AG08395 (cell line): ENCODE results near the gene MYEOV.

Experiments used
- DNase-seq: peaks from one replicate; pipeline ENCODE4 v3.0.0; 2012; ENCODE audit warnings: mixed read lengths, low spot score

The MYEOV gene

DNA sequence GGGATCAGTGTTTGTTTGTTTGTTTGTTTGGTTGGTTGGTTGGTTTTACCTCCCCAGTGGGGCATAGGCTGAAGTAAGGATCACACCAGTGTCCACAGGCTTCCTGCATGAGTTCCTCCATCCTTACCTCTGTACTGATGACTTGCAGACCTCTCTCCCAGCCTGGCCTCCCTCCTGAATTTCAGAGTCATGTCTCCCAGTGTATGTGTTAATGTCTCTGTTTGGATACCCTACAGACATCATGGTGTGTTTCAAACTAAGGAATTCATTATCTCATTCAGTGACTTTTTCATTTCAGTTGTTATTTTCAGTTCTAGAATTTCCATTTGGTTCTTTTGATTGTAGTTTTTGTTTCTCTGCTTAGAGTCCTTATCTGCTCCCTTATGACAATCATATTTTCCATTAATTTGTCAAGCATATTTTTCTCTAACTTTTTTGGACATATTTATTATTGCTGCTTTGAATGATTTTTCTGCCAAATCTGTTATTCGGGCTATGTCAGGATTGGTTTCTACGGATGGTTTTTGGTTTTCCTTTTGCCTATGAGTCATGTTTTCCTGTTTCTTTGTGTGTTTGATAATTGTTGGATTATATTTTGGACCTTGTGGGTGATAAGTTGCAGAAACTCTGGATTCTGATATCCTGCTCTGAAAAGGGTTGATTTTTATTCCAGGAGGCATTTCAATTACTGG is 23.6 kb downstream of the MYEOV start:
- DNase-seq = peak; percentile 20

DNA sequence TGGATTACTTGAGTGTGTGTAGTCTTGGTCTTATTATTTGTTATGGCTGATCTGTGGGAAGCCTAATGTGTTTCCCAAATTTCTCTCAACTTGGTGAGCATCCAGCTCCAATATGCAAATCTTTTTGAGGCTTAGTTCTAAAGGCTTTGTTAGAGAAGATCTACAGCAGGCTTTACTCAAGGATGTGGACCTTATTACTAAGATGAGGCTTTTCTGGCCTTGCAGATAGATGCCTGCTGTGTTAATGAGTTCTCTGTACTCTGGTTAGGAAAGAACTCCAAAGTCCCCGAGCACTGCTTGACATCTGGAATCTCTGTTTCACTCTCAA is 24.1 kb downstream of the MYEOV start:
- no peak for DNase-seq

GRCh38 chr11:69319255-69320106 is 25.5 kb downstream of the MYEOV start:
- DNase-seq = no peak

DNA sequence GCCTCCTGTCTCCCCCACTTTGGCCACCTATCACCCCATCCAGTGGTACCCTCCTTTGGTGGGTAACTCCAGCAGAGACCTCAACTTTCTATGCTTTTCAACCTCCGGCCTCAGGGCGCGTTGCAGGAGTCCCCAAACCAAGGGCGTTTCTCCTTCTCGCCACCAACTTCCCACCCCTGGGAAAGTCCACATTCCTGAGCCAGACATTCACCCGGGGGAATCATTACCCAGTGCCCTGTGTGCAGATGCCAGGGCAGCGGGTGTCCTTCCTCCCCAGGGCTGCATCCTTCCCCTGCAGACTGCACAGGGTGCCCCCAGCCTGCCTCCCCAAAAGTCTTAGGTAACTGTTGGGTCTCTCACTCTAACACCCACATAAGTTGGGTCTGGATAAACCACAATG is 26.4 kb downstream of the MYEOV start:
- no peak for DNase-seq

- DNase-seq = peak; percentile 34
These were observed 27.1 kb downstream of the MYEOV start for GRCh38 chr11:69320756-69321741.

- peak; percentile 93 for DNase-seq
These were observed 28.0 kb downstream of the MYEOV start for GRCh38 chr11:69321877-69322361.

GRCh38 chr11:69325446-69325845 is 31.5 kb downstream of the MYEOV start:
- DNase-seq = no peak

- no peak for DNase-seq
These were observed 32.8 kb downstream of the MYEOV start for GRCh38 chr11:69326622-69327219.

- DNase-seq = no peak
These were observed 33.8 kb downstream of the MYEOV start for GRCh38 chr11:69327741-69328191.

DNA sequence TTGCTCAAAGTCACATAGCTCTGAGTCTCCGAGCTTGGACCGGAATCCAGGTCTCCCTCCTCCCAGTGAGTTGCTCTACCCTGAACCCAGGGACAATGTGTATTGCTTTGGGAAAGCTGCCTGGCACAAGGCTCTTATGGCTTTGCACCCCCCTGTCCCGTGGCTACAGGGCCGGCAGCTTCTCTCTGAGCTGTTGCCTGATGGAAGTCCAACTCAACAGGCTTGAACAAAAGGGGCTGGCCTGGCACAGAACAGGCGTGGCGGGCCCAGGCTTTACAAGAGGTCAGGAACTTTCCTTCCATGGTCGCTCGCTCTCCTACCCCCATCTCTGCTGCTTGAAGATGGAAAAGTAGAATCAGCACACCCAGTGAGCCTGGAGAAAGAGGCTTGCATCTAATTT is 34.3 kb downstream of the MYEOV start:
- no peak for DNase-seq

- DNase-seq = no peak
These were observed 35.6 kb downstream of the MYEOV start for GRCh38 chr11:69329581-69329980.

GRCh38 chr11:69330330-69330729 is 36.4 kb downstream of the MYEOV start:
- DNase-seq = no peak

- no peak for DNase-seq
These were observed 39.3 kb downstream of the MYEOV start for GRCh38 chr11:69333149-69333710.

- no peak for DNase-seq
These were observed 39.9 kb downstream of the MYEOV start for GRCh38 chr11:69333879-69334278.

DNA sequence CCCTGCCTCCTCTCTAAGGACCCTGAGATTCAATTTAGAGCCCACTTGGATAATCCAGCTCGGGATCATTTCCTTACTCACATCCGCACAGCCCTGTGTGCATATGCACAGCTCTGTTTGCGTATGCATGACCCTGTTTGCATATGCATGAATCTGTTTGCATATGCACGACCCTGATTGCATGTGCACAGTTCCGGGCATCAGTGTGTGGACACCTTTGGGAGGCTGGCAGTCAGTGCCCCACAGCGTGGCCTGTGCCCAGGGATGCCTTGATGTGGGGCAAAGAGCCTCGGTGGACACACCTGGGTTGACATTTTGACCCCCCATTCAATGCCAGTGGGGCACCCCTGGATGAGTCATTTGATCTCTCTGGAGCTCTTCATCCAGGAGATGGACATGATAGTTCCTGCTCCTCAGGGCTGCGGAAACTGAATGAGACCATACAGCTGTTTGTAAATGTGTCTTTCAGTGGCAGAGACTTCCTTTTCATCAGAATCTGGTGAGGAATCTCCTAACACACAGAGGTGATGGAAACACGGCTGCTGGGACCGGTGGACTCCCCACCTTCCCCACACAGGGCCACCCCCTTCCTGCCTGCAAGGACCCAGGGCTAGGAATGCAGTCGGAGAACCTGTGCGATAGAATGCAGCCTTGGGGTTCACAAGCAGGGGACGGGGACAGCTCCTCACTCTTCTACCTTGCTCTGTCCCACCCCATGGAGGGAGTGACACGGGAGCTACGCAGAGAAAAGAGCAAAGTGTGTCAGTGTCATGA is 41.2 kb downstream of the MYEOV start:
- DNase-seq = no peak

- DNase-seq = no peak
These were observed 41.9 kb downstream of the MYEOV start for GRCh38 chr11:69335781-69336405.

DNA sequence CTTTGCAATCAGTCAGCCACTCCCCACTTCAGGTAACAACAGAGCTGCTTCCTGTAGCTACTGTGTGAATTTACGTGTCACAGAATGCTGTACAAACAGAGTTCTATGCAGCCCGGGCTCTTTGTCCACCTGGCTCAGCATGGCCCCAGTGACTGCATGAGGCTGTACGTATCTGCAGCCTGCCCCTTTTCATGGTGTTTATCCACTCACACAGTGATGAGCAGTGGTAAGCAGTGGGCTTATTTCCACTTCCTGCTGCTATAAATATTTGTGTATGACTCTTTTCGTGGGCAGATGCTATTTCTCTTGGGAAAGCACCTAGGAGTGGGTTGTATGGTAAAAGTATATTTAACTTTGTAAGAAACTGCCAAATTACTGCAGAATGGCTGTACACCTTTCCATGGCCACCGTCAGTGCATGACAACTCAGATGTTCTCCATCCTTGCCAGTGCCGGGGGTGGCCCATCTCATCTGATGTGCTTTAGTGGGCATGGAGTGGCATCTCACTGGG is 43.3 kb downstream of the MYEOV start:
- no peak for DNase-seq

- no peak for DNase-seq
These were observed 45.2 kb downstream of the MYEOV start for GRCh38 chr11:69339041-69339733.

- no peak for DNase-seq
These were observed 46.1 kb downstream of the MYEOV start for GRCh38 chr11:69339983-69340565.
